IMR-90 (cell line): ENCODE measurements around the gene BCKDK. TPM values are rescaled to one million over a fixed set of nuclear protein-coding genes. Genes with fewer than 3 reads are reported as not detected.

Source experiments
- ATAC-seq: fragments of 200-7000 bp; cut with Tn5 transposase; 2 replicates; pipeline ENCODE4 v1.9.1; 2020; ENCODE audit warnings: low read depth, mild to moderate bottlenecking, moderate library complexity
- BruUV-seq: library from RNA; stranded (reverse); fragments of 400-500 nt; replicated peaks from 2 replicates; lab custom pipeline; 2021; lab: Mats Ljungman, UMichigan
- CTCF ChIA-PET: fragments of 300-600 bp; formaldehyde crosslinking; extraction: SDS; loops from one replicate; lab custom pipeline; 2021; ENCODE audit warnings: antibody characterized with exemption; lab: Yijun Ruan, JAX
- POLR2A ChIA-PET: fragments of 300-600 bp; sonication (Branson Sonifier 250); formaldehyde crosslinking; loops from one replicate; lab custom pipeline; 2022; ENCODE audit warnings: antibody characterized with exemption; ENCODE audit not compliant: unreplicated experiment; lab: Charles Lee
- DNase-seq: peaks from one replicate; pipeline ENCODE4 v3.0.0; 2013
- H2AFZ ChIP-seq: replicated peaks from 2 replicates; pipeline ENCODE3; 2013; ENCODE audit warnings: low read length, mild to moderate bottlenecking; ENCODE audit not compliant: poor library complexity
- H2AK5ac ChIP-seq: 2 replicates; pipeline ENCODE4 v1.6.1; 2013; ENCODE audit warnings: low read depth, low read length, inconsistent platforms
- H2AK9ac ChIP-seq: replicated peaks from 2 replicates; pipeline ENCODE3; 2013; ENCODE audit warnings: mild to moderate bottlenecking, low read depth, low read length, moderate library complexity; ENCODE audit not compliant: poor library complexity
- H2BK120ac ChIP-seq: 2 replicates; pipeline ENCODE4 v1.6.1; 2013; ENCODE audit warnings: low read depth, low read length, inconsistent platforms
- H2BK15ac ChIP-seq: 3 replicates; pipeline ENCODE4 v1.6.1; 2013; ENCODE audit warnings: low read depth, low read length, inconsistent platforms
- H2BK20ac ChIP-seq: 2 replicates; pipeline ENCODE4 v1.6.1; 2013; ENCODE audit warnings: low read depth, mild to moderate bottlenecking, inconsistent platforms, low read length, moderate library complexity
- H2BK5ac ChIP-seq: 2 replicates; pipeline ENCODE4 v1.6.1; 2013; ENCODE audit warnings: mild to moderate bottlenecking, low read depth, low read length, inconsistent platforms; ENCODE audit not compliant: poor library complexity, severe bottlenecking
- H3K14ac ChIP-seq: replicated peaks from 2 replicates; pipeline ENCODE4 v1.6.1; 2013; ENCODE audit warnings: low read depth, low read length, inconsistent platforms
- H3K18ac ChIP-seq: 2 replicates; pipeline ENCODE4 v1.6.1; 2013; ENCODE audit warnings: low read depth, low read length, control low read depth
- H3K23ac ChIP-seq: 2 replicates; pipeline ENCODE4 v1.6.1; 2013; ENCODE audit warnings: low read depth, low read length, inconsistent platforms
- H3K27ac ChIP-seq: 2 replicates; pipeline ENCODE4 v1.5.1; 2013; ENCODE audit warnings: mild to moderate bottlenecking, control low read depth, low read length; ENCODE audit not compliant: insufficient read depth
- H3K27me3 ChIP-seq: 2 replicates; pipeline ENCODE4 v1.6.1; 2013; ENCODE audit warnings: low read length; ENCODE audit not compliant: control insufficient read depth, insufficient read depth
- H3K36me3 ChIP-seq: 2 replicates; pipeline ENCODE4 v1.6.1; 2013; ENCODE audit warnings: low read length, mixed read lengths; ENCODE audit not compliant: control insufficient read depth, insufficient read depth
- H3K4ac ChIP-seq: 2 replicates; pipeline ENCODE4 v1.6.1; 2013; ENCODE audit warnings: low read depth, low read length, inconsistent platforms
- H3K4me1 ChIP-seq: 2 replicates; pipeline ENCODE4 v1.6.1; 2013; ENCODE audit warnings: low read length, mixed read lengths; ENCODE audit not compliant: control insufficient read depth, insufficient read depth
- H3K4me2 ChIP-seq: 2 replicates; pipeline ENCODE4 v1.6.1; 2013; ENCODE audit warnings: low read depth, mild to moderate bottlenecking, control low read depth, low read length, moderate library complexity
- H3K4me3 ChIP-seq: 2 replicates; pipeline ENCODE4 v1.5.1; 2013; ENCODE audit warnings: low read depth, mild to moderate bottlenecking, control low read depth, low read length, moderate library complexity; ENCODE audit not compliant: insufficient read depth
- H3K56ac ChIP-seq: 2 replicates; pipeline ENCODE4 v1.6.1; 2013; ENCODE audit warnings: low read length, inconsistent platforms; ENCODE audit not compliant: insufficient read depth; ENCODE audit errors: extremely low read depth
- H3K79me1 ChIP-seq, 2 experiments: 2 replicates each; pipeline ENCODE4 v1.6.1; 2013; ENCODE audit warnings: low read length in 2 of 2, inconsistent platforms in 1 of 2, low read depth in 1 of 2
- H3K9ac ChIP-seq: 2 replicates; pipeline ENCODE4 v1.6.1; 2013; ENCODE audit warnings: low read depth, low read length, control low read depth
- H3K9me1 ChIP-seq: 2 replicates; pipeline ENCODE4 v1.6.1; 2013; ENCODE audit warnings: low read length, inconsistent platforms; ENCODE audit not compliant: insufficient read depth
- H3K9me3 ChIP-seq: 2 replicates; pipeline ENCODE4 v1.6.1; 2013; ENCODE audit warnings: low read length; ENCODE audit not compliant: control insufficient read depth, insufficient read depth
- H4K20me1 ChIP-seq: 2 replicates; pipeline ENCODE4 v1.6.1; 2013; ENCODE audit warnings: low read length, inconsistent platforms; ENCODE audit not compliant: insufficient read depth
- H4K5ac ChIP-seq: 2 replicates; pipeline ENCODE4 v1.6.1; 2013; ENCODE audit warnings: mild to moderate bottlenecking, low read depth, low read length, control low read depth
- H4K8ac ChIP-seq, 2 experiments: 2 replicates each; pipeline ENCODE4 v1.6.1; 2013; ENCODE audit warnings: low read depth in 2 of 2, low read length in 2 of 2, control low read depth in 1 of 2, inconsistent platforms in 1 of 2
- H4K91ac ChIP-seq: 2 replicates; pipeline ENCODE4 v1.6.1; 2013; ENCODE audit warnings: low read depth, low read length, inconsistent platforms; ENCODE audit not compliant: insufficient read depth
- BHLHE40 ChIP-seq: fragments of 150-350 bp; IDR thresholded peaks from 2 replicates; pipeline ENCODE4 v1.6.1; 2016; ENCODE audit warnings: mild to moderate bottlenecking, low read depth, low read length
- FOS ChIP-seq: fragments of 150-350 bp; IDR thresholded peaks from 2 replicates; pipeline ENCODE4 v1.6.1; 2016; ENCODE audit warnings: low read depth, low read length
- MAFK ChIP-seq: IDR thresholded peaks from 2 replicates; pipeline ENCODE4 v1.6.1; 2012; ENCODE audit warnings: low read depth, low read length, improper control_type of control experiment
- MAZ ChIP-seq: IDR thresholded peaks from 2 replicates; pipeline ENCODE4 v1.6.1; 2012; ENCODE audit warnings: low read depth, mild to moderate bottlenecking, low read length, improper control_type of control experiment, moderate library complexity, borderline replicate concordance
- RAD21 ChIP-seq: IDR thresholded peaks from 2 replicates; pipeline ENCODE4 v1.6.1; 2012; ENCODE audit warnings: low read length, improper control_type of control experiment
- RCOR1 ChIP-seq: IDR thresholded peaks from 2 replicates; pipeline ENCODE4 v1.6.1; 2012; ENCODE audit warnings: mild to moderate bottlenecking, low read length, improper control_type of control experiment; ENCODE audit not compliant: insufficient replicate concordance
- RFX5 ChIP-seq: IDR thresholded peaks from 2 replicates; pipeline ENCODE4 v1.8.0; 2012; ENCODE audit warnings: low read depth, mild to moderate bottlenecking, low read length, moderate library complexity
- SMC3 ChIP-seq: fragments of 150-350 bp; IDR thresholded peaks from 2 replicates; pipeline ENCODE4 v1.6.1; 2016; ENCODE audit warnings: low read depth, mild to moderate bottlenecking, antibody characterized with exemption, low read length, moderate library complexity
- WGBS, 2 experiments: methylation state at CpG; one replicate each; pipeline versions ENCODE4 v1.1.5 to v1.1.7; 2013; ENCODE audit warnings: missing lambda C conversion rate in 2 of 2; ENCODE audit not compliant: insufficient read length in 1 of 2; ENCODE audit errors: extremely low coverage in 2 of 2; 5-methylcytosine and 5-hydroxymethylcytosine counted together
- dilution Hi-C: fragments of 300-500 bp; cut with HindIII; formaldehyde crosslinking; loops from one replicate; pipeline ENCODE4 v1.14.3; 2018; ENCODE audit warnings: low sequenced_read_pairs; ENCODE audit not compliant: unreplicated experiment
- in situ Hi-C: fragments of 300-500 bp; cut with MboI; formaldehyde crosslinking; loops from 3 replicates; pipeline ENCODE4 v1.14.3; 2019; ENCODE audit warnings: low sequenced_read_pairs, inconsistent platforms, mixed read lengths
- intact Hi-C: fragments of 100-400 bp; cut with micrococcal nuclease; formaldehyde crosslinking; loops from 2 replicates; pipeline ENCODE4 v1.10.0; 2022
- polyA plus RNA-seq, 3 experiments: library from polyadenylated mRNA; depleted of rRNA; stranded (reverse); fragments of >200 nt; gene quantifications; 2 replicates each; pipeline ENCODE4 v1.2.3, GENCODE V29; 2012; ENCODE audit warnings: low replicate concordance in 1 of 3
- total RNA-seq: library from RNA; depleted of rRNA; stranded (reverse); fragments of >200 nt; gene quantifications from 2 replicates; pipeline ENCODE4 v1.2.3, GENCODE V29; 2012
- TF ChIP-seq, protein P1 (sequence below): fragments of 150-350 bp; IDR thresholded peaks from 2 replicates; pipeline ENCODE4 v1.6.1; 2017; ENCODE audit warnings: mild to moderate bottlenecking, antibody characterized with exemption, low read length, low read depth
- TF ChIP-seq, protein P2 (sequence below): conservative IDR thresholded peaks from 2 replicates; pipeline ENCODE4 v1.5.1; 2012; ENCODE audit warnings: mild to moderate bottlenecking, low read depth, low read length, improper control_type of control experiment
- TF ChIP-seq, protein P3 (sequence below): fragments of 150-350 bp; IDR thresholded peaks from 2 replicates; pipeline ENCODE4 v1.6.1; 2016; ENCODE audit warnings: low read depth, mild to moderate bottlenecking, low read length, moderate library complexity, borderline replicate concordance

BCKDK gene
- total and polyA plus RNA-seq, 2 of the 4 experiments (the other 2 are of a cell fraction), result 26.0 to 79.3 TPM

DNA sequence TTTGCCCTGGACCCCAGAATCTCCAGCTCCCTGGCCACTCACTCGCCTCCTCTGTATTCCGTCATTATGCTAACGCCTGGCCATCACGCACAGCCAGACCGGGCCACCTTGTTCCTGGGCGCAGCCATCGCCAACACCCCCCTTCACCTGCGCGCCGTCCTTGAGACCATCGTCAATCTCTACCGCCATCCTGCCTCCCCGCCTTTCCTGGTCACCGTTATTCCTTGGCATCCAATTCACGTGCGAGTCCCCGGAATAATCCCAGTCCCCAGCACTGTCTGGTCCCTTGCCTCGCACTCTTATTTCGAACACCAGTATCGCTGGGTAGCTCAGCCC, 14.1 kb upstream of the BCKDK start:
- Histone ChIP-seq H4K20me1 (peaks cover 17% of the 10 kb centered on the region), H2AK5ac (peak overlapping the region; percentile 96), H3K18ac (peak overlapping the region; percentile 12), H2BK15ac (no peak overlapping the region), H3K14ac (peak overlapping the region; percentile 96), H3K36me3 (peaks cover 14% of the 10 kb centered on the region), H4K8ac (peak overlapping the region; percentile 66 to 86; a peak in 3 of 4 replicates), H3K4ac (peak overlapping the region; percentile 79), H3K4me2 (peak overlapping the region; percentile 98), H4K91ac (peak overlapping the region; percentile 74; the same call in 1 of the 2 replicates), H2BK20ac (no peak overlapping the region), H3K23ac (peak overlapping the region; percentile 95), H3K79me1 (peaks cover 34 to 55% of the 10 kb centered on the region in 2 experiments; a peak in 3 of 4 replicates), H2BK5ac (peak overlapping the region; percentile 67), H3K9ac (peak overlapping the region; percentile 96), H3K27me3 (no peaks in the 10 kb centered on the region), H3K4me3 (peak overlapping the region; percentile 91), H3K9me3 (no peaks in the 10 kb centered on the region), H3K9me1 (peaks cover 15% of the 10 kb centered on the region), H3K56ac (peak overlapping the region; percentile 65), H4K5ac (peak overlapping the region; percentile 12; the same call in 1 of the 2 replicates), H2AK9ac (peak overlapping the region; percentile 100), H2AFZ (peak overlapping the region; percentile 96), H3K27ac (peak overlapping the region; percentile 63), H2BK120ac (peak overlapping the region; percentile 27; the same call in 1 of the 2 replicates), H3K4me1 (peaks cover 3% of the 10 kb centered on the region)
- ChIA-PET CTCF (interaction anchor here (1.0 kb wide), 1 partner anchor 49 kb away, joined by 3 read pairs; no protein-coding TSS in a partner anchor), POLR2A (no interaction called here)
- in situ Hi-C loops, result no loop called here
- dilution Hi-C loops, result no loop called here
- TF ChIP-seq, protein P1, sequence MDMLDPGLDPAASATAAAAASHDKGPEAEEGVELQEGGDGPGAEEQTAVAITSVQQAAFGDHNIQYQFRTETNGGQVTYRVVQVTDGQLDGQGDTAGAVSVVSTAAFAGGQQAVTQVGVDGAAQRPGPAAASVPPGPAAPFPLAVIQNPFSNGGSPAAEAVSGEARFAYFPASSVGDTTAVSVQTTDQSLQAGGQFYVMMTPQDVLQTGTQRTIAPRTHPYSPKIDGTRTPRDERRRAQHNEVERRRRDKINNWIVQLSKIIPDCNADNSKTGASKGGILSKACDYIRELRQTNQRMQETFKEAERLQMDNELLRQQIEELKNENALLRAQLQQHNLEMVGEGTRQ, result no peak
- TF ChIP-seq, protein P2, sequence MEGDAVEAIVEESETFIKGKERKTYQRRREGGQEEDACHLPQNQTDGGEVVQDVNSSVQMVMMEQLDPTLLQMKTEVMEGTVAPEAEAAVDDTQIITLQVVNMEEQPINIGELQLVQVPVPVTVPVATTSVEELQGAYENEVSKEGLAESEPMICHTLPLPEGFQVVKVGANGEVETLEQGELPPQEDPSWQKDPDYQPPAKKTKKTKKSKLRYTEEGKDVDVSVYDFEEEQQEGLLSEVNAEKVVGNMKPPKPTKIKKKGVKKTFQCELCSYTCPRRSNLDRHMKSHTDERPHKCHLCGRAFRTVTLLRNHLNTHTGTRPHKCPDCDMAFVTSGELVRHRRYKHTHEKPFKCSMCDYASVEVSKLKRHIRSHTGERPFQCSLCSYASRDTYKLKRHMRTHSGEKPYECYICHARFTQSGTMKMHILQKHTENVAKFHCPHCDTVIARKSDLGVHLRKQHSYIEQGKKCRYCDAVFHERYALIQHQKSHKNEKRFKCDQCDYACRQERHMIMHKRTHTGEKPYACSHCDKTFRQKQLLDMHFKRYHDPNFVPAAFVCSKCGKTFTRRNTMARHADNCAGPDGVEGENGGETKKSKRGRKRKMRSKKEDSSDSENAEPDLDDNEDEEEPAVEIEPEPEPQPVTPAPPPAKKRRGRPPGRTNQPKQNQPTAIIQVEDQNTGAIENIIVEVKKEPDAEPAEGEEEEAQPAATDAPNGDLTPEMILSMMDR, result no peak
- TF ChIP-seq, protein P3, sequence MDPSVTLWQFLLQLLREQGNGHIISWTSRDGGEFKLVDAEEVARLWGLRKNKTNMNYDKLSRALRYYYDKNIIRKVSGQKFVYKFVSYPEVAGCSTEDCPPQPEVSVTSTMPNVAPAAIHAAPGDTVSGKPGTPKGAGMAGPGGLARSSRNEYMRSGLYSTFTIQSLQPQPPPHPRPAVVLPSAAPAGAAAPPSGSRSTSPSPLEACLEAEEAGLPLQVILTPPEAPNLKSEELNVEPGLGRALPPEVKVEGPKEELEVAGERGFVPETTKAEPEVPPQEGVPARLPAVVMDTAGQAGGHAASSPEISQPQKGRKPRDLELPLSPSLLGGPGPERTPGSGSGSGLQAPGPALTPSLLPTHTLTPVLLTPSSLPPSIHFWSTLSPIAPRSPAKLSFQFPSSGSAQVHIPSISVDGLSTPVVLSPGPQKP, result no peak
- TF ChIP-seq RAD21 (no peak), RCOR1 (no peak), RFX5 (no peak), BHLHE40 (no peak), MAZ (no peak), MAFK (no peak), FOS (no peak), SMC3 (no peak)
- intact Hi-C loops, result loop anchor here (1.0 to 5.0 kb wide), 3 partner anchors 48 to 109 kb away; partner anchors contain the start of genes HSD3B7 and STX4
- WGBS, 2 experiments, result 0% methylated on average over 17 of the region's 20 CpGs; no CpG with 5 or more reads in 1 of the 2 experiments
- no peak for DNase-seq
- no TSS peak for BruUV-seq
- ATAC-seq, result peak; percentile 30
